GM04504 (cell line): Measurements from ENCODE around the gene TMEM217.
"Not testable (repeated sequence)": the region's sequence is repeated elsewhere in the genome, so short reads cannot be mapped to it uniquely, and the experiment has no call there.

Experiments used
- DNase-seq: peaks from one replicate; pipeline ENCODE4 v3.0.0-alpha.2; 2012; ENCODE audit warnings: low read depth

Gene TMEM217

GRCh38 chr6:37210313-37210968 is 47.5 kb downstream of the TMEM217 start:
- peak; percentile 71 for DNase-seq

DNA sequence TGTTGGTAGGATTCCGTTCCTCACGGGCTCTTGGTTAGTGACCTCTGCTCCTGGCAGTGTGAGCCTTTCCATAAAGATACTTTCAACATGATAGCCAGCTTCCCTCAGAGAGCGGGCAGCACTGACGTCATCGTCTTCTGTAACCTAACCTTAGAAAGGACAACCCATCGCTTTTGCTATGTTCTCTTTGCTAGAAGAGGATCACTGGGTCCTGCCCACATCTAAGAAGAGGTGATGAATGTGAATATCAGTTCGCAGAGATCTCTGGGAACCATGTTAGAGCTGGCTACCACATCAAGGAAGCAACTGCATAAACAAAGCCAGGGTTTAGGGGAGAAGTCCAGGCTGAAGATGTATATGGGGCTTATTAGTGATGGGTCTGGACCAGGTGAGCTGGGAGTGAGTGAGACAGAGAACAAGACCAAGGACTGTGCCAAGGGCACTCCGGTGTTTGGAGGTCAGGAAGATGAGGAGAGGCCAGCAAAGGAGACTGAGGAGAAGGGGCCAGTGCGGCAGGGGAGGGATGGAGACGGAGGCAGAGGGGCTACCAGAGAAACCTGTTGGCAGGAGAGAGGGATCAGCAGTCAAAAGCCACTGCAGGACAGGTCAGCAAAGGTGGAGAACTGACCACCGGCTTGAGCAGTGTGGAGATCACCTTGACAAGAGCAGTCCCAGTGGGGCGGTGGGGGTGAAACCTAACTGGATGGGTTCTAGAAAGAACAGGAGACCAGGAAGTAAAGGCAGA is 48.3 kb downstream of the TMEM217 start:
- no peak for DNase-seq

- no peak for DNase-seq
These were observed 49.2 kb downstream of the TMEM217 start for GRCh38 chr6:37208793-37209192.

GRCh38 chr6:37207903-37208456 is 50.0 kb downstream of the TMEM217 start:
- peak; percentile 41 for DNase-seq

- DNase-seq, result no peak
These were observed 51.3 kb downstream of the TMEM217 start for GRCh38 chr6:37206622-37207021.

- no peak for DNase-seq
These were observed 52.0 kb downstream of the TMEM217 start for GRCh38 chr6:37205997-37206340.

- DNase-seq, result no peak
These were observed 52.6 kb downstream of the TMEM217 start for GRCh38 chr6:37205175-37205996.

DNA sequence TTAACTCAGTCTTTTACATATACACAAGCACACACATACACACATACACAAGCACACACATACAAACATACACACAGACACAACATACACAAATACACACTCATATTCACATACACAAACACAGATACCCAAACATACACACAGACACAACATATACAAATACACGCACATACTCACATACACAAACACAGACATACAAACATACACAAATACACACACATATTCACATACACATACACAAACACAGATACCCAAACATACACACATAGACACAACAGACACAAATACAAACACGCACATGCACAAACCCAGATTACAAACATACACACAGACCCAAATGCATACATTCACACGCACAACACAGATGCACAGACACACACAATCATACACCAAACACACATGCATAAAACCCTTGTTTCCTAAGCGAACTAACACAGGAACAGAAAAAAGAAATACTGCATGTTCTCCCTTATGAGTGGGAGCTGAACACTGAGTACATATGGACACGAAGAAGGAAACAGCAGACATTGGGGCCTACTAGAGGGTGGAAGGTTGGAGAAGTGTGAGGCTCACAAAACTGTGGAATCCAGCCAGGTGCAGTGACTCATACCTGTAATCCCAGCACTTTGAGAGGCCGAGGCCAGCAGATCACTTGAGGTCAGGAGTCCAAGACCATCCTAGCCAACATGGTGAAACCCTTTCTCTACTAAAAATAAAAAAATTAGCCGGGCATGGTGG is 53.8 kb downstream of the TMEM217 start:
- DNase-seq, result no peak

DNA sequence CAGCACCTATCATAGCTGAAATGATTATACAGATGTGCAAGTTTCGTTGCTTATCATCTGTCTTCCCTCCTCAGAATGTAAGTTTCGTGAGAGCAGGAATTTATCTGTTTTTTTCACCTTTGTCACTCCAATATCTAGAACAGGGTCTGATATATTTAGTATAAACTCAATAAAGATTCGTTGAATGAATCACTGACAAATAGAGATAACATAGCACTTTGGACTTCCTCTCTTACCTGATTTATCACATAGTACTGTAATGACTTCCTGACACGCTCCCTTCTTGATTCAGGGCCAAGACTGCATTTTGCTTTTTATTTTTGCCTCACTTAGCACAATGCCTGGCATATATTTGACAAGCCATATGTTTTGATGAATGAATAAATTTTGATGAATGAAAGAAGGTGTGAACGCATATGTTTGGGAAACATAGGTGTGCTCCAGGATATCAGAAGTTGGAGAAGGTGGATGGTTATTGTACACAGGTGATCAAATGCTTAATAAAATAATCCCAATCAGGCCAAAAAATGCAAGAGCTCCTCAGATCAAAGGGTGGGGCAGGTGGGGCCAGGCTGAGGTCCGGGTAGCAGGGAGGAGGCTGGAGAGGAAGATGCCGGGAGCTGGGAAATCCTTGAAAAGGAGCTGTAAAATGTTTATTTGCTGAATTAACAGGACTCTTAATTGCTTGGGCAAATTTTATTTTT is 55.0 kb downstream of the TMEM217 start:
- DNase-seq, result no peak

- DNase-seq, result no peak
These were observed 56.2 kb downstream of the TMEM217 start for GRCh38 chr6:37201726-37202125.

GRCh38 chr6:37200085-37200484 is 57.9 kb downstream of the TMEM217 start:
- no peak for DNase-seq

DNA sequence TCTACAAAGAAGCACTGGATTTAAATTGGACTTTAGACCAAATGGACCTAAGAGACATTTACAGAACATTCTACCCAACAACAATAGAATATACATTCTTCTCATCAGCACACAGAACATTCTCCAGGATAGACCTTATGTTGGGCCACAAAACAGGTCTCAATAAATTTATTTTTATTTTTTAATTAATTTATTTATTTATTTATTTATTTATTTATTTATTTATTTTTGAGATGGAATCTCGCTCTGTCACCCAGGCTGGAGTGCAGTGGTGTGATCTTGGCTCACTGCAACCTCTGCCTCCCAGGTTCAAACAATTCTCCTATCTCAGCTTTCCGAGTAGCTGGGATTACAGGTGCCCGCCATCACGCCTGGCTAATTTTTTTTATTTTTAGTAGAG is 61.5 kb downstream of the TMEM217 start:
- not testable (repeated sequence) for DNase-seq

DNA sequence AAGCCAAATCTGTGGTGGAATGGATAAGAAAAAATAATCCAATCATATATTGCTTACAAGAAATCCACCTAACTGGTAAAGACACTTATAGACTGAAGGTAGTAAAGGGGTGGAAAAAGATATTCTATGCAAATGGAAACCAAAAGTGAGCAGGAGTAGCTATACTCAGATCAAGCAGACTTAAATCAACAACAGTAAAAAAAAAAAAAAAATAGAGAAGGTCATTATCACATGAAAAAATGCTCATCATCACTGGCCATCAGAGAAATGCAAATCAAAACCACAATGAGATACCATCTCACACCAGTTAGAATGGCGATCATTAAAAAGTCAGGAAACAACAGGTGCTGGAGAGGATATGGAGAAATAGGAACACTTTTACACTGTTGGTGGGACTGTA is 63.1 kb downstream of the TMEM217 start:
- DNase-seq, result not testable (repeated sequence)

DNA sequence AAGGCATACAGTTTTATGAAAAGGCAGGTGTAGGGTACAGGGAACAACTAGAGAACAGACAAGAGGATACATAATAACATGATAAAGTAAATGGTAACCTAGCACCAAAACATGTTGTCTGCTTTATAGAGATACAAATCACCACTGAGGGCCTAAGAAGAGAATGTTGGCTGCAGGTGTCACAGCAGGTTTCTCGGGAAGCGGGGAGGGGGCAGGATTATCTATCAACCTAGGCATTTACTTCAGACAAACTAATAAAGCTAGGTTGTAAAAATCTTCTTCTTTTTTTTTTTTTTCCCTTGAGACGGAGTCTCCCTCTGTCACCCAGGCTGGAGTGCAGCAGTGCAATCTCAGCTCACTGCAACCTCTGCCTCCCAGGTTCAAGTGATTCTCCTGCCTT is 65.3 kb downstream of the TMEM217 start:
- DNase-seq, result no peak

- no peak for DNase-seq
These were observed 67.8 kb downstream of the TMEM217 start for GRCh38 chr6:37190159-37190535.

- no peak for DNase-seq
These were observed 68.9 kb downstream of the TMEM217 start for GRCh38 chr6:37188962-37189510.

GRCh38 chr6:37187321-37188022 is 70.5 kb downstream of the TMEM217 start:
- no peak for DNase-seq

- DNase-seq, result not testable (repeated sequence)
These were observed 71.8 kb downstream of the TMEM217 start for GRCh38 chr6:37185949-37186720.

GRCh38 chr6:37182736-37183590 is 75.0 kb downstream of the TMEM217 start:
- no peak for DNase-seq
